Activated CD4-positive, alpha-beta T cell treated with anti-CD3 and anti-CD28 coated beads, Interleukin-2, amount 10 ng/mL, durations not matched to agents 7 days and 5 days (primary cell): Measurements from ENCODE around the gene KRT20. TPM values are rescaled to one million over a fixed set of nuclear protein-coding genes. Genes with fewer than 3 reads are reported as not detected.
A peak's percentile ranks its signal among the peaks of the same experiment; 100 is the strongest.

Experiments used
- CTCF ChIA-PET: fragments of 350-600 bp; sonication (Branson Sonifier 250); formaldehyde crosslinking; loops from one replicate; lab custom pipeline; 2021; ENCODE audit warnings: antibody characterized with exemption; lab: Charles Lee
- POLR2A ChIA-PET: fragments of 350-600 bp; sonication (Branson Sonifier 250); formaldehyde crosslinking; loops from one replicate; lab custom pipeline; 2021; ENCODE audit warnings: antibody characterized with exemption; lab: Charles Lee
- DNase-seq: peaks from one replicate; pipeline ENCODE4 v3.0.0-alpha.2; 2020
- H3K27ac Mint-ChIP-seq: one replicate; pipeline ENCODE4 v1.8.0; 2021; ENCODE audit warnings: mild to moderate bottlenecking, moderate library complexity, mixed read lengths
- H3K27me3 Mint-ChIP-seq: one replicate; pipeline ENCODE4 v1.8.0; 2021; ENCODE audit warnings: mixed read lengths
- H3K36me3 Mint-ChIP-seq: one replicate; pipeline ENCODE4 v1.8.0; 2021; ENCODE audit warnings: low read depth, mixed read lengths
- H3K4me1 Mint-ChIP-seq: one replicate; pipeline ENCODE4 v1.8.0; 2021; ENCODE audit warnings: mixed read lengths
- H3K4me3 Mint-ChIP-seq: one replicate; pipeline ENCODE4 v1.8.0; 2021; ENCODE audit warnings: mild to moderate bottlenecking, moderate library complexity, mixed read lengths
- H3K9me3 Mint-ChIP-seq: one replicate; pipeline ENCODE4 v1.8.0; 2021; ENCODE audit warnings: mixed read lengths
- total RNA-seq, 2 experiments: library from RNA; stranded (reverse); gene quantifications; one replicate each; pipeline ENCODE4 v1.2.3, GENCODE V29; 2021

KRT20 gene
- total RNA-seq, 2 experiments from 2014 or later = not detected

- Mint-ChIP-seq H3K4me1 (no peaks in the 10 kb centered on the region), H3K27me3 (peaks cover 23% of the 10 kb centered on the region), H3K4me3 (no peak overlapping the region), H3K36me3 (no peaks in the 10 kb centered on the region), H3K9me3 (no peaks in the 10 kb centered on the region), H3K27ac (no peak overlapping the region)
- CTCF ChIA-PET = no interaction called here
- DNase-seq = no peak
- POLR2A ChIA-PET = no interaction called here
Measured at GRCh38 chr17:40841246-40841645, 43.8 kb downstream of the KRT20 start.

GRCh38 chr17:40839194-40839593 is 45.8 kb downstream of the KRT20 start:
- Mint-ChIP-seq H3K9me3 (no peaks in the 10 kb centered on the region), H3K4me3 (no peak overlapping the region), H3K27me3 (peaks cover 6% of the 10 kb centered on the region), H3K36me3 (peaks cover 5% of the 10 kb centered on the region), H3K4me1 (no peaks in the 10 kb centered on the region), H3K27ac (no peak overlapping the region)
- CTCF ChIA-PET = interaction anchor here (1.4 kb wide), 1 partner anchor 12 kb away, joined by 3 read pairs; no protein-coding TSS in a partner anchor
- DNase-seq = no peak
- POLR2A ChIA-PET = no interaction called here

- Mint-ChIP-seq H3K36me3 (peaks cover 5% of the 10 kb centered on the region), H3K9me3 (no peaks in the 10 kb centered on the region), H3K27ac (no peak overlapping the region), H3K27me3 (no peaks in the 10 kb centered on the region), H3K4me1 (peaks cover 7% of the 10 kb centered on the region), H3K4me3 (no peak overlapping the region)
- POLR2A ChIA-PET = no interaction called here
- CTCF ChIA-PET = no interaction called here
- DNase-seq = no peak
Measured at GRCh38 chr17:40836020-40836419, 49.0 kb downstream of the KRT20 start.

GRCh38 chr17:40833882-40834281 is 51.2 kb downstream of the KRT20 start:
- Mint-ChIP-seq H3K4me1 (peaks cover 7% of the 10 kb centered on the region), H3K4me3 (no peak overlapping the region), H3K27ac (no peak overlapping the region), H3K9me3 (no peaks in the 10 kb centered on the region), H3K27me3 (no peaks in the 10 kb centered on the region), H3K36me3 (peaks cover 5% of the 10 kb centered on the region)
- POLR2A ChIA-PET = no interaction called here
- CTCF ChIA-PET = interaction anchor here (1.4 kb wide), 1 partner anchor 9 kb away, joined by 3 read pairs; no protein-coding TSS in a partner anchor
- DNase-seq = no peak

GRCh38 chr17:40832840-40833239 is 52.2 kb downstream of the KRT20 start:
- Mint-ChIP-seq H3K9me3 (no peaks in the 10 kb centered on the region), H3K4me1 (peaks cover 12% of the 10 kb centered on the region), H3K4me3 (no peak overlapping the region), H3K27ac (no peak overlapping the region), H3K36me3 (peaks cover 5% of the 10 kb centered on the region), H3K27me3 (no peaks in the 10 kb centered on the region)
- DNase-seq = no peak
- ChIA-PET CTCF (interaction anchor here (1.2 to 1.4 kb wide), 2 partner anchors 8 to 834 kb away, joined by 3 to 4 read pairs; no protein-coding TSS in a partner anchor), POLR2A (no interaction called here)

- DNase-seq = no peak
- Mint-ChIP-seq H3K9me3 (no peaks in the 10 kb centered on the region), H3K4me1 (peaks cover 24% of the 10 kb centered on the region), H3K27ac (no peak overlapping the region), H3K27me3 (no peaks in the 10 kb centered on the region), H3K36me3 (no peaks in the 10 kb centered on the region), H3K4me3 (no peak overlapping the region)
- ChIA-PET CTCF (no interaction called here), POLR2A (no interaction called here)
Measured at GRCh38 chr17:40830085-40830776, 54.8 kb downstream of the KRT20 start.

GRCh38 chr17:40828454-40829044 is 56.5 kb downstream of the KRT20 start:
- DNase-seq = no peak
- H3K27me3 Mint-ChIP-seq = no peaks in the 10 kb centered on the region
- H3K9me3 Mint-ChIP-seq = no peaks in the 10 kb centered on the region
- no peaks in the 10 kb centered on the region for H3K36me3 Mint-ChIP-seq
- peaks cover 30% of the 10 kb centered on the region for H3K4me1 Mint-ChIP-seq
- no peak overlapping the region for H3K4me3 Mint-ChIP-seq
- POLR2A ChIA-PET = no interaction called here
- peak overlapping the region; percentile 31 for H3K27ac Mint-ChIP-seq
- CTCF ChIA-PET = interaction anchor here (0.5 to 0.6 kb wide), 3 partner anchors 72 to 741 kb away, joined by 3 to 6 read pairs (median 3); no protein-coding TSS in a partner anchor

- Mint-ChIP-seq H3K27ac (no peak overlapping the region), H3K27me3 (no peaks in the 10 kb centered on the region), H3K36me3 (no peaks in the 10 kb centered on the region), H3K4me1 (peaks cover 27% of the 10 kb centered on the region), H3K4me3 (no peak overlapping the region), H3K9me3 (no peaks in the 10 kb centered on the region)
- ChIA-PET CTCF (interaction anchor here (0.5 to 1.2 kb wide), 4 partner anchors 9 to 742 kb away, joined by 3 to 6 read pairs (median 3); no protein-coding TSS in a partner anchor), POLR2A (no interaction called here)
- DNase-seq = peak; percentile 10
Measured at GRCh38 chr17:40827746-40828453, 57.1 kb downstream of the KRT20 start.

Other genes with a start within 250 kb of the KRT20 start
- gene SMARCE1, start 237.4 kb downstream of the KRT20 start, total RNA-seq = 100 to 1,000 TPM; 110 to 117 TPM
- not detected for gene KRT222, start 220.1 kb downstream of the KRT20 start, total RNA-seq
- not detected for gene KRT24, start 181.5 kb downstream of the KRT20 start, total RNA-seq
- gene KRT25, start 129.9 kb downstream of the KRT20 start, total RNA-seq = not detected
- not detected for gene KRT26, start 113.0 kb downstream of the KRT20 start, total RNA-seq
- not detected for gene KRT27, start 102.7 kb downstream of the KRT20 start, total RNA-seq
- gene KRT28, start 85.3 kb downstream of the KRT20 start, total RNA-seq = not detected
- gene KRT10, start 62.6 kb downstream of the KRT20 start, total RNA-seq = 10 to 100 TPM; 21.0 to 22.9 TPM
- not detected for gene KRT12, start 18.0 kb downstream of the KRT20 start, total RNA-seq
- not detected for gene KRT23, start 52.4 kb upstream of the KRT20 start, total RNA-seq
- gene KRT39, start 81.7 kb upstream of the KRT20 start, total RNA-seq = not detected
- gene KRT40, start 99.1 kb upstream of the KRT20 start, total RNA-seq = not detected
- gene KRTAP3-3, start 108.9 kb upstream of the KRT20 start, total RNA-seq = not detected
- gene KRTAP3-2, start 114.7 kb upstream of the KRT20 start, total RNA-seq = not detected
- not detected for gene KRTAP3-1, start 123.9 kb upstream of the KRT20 start, total RNA-seq
- not detected for gene KRTAP1-5, start 142.0 kb upstream of the KRT20 start, total RNA-seq
- not detected for gene KRTAP1-4, start 145.0 kb upstream of the KRT20 start, total RNA-seq
- not detected for gene KRTAP1-3, start 149.6 kb upstream of the KRT20 start, total RNA-seq
- not detected for gene KRTAP1-1, start 156.2 kb upstream of the KRT20 start, total RNA-seq
- not detected for gene KRTAP2-1, start 162.1 kb upstream of the KRT20 start, total RNA-seq
- gene KRTAP2-2, start 170.0 kb upstream of the KRT20 start, total RNA-seq = not detected
- gene KRTAP2-3, start 174.9 kb upstream of the KRT20 start, total RNA-seq = not detected
- not detected for gene KRTAP2-4, start 180.6 kb upstream of the KRT20 start, total RNA-seq
- gene KRTAP4-7, start 198.9 kb upstream of the KRT20 start, total RNA-seq = not detected
- not detected for gene KRTAP4-8, start 212.9 kb upstream of the KRT20 start, total RNA-seq
- not detected for gene KRTAP4-16, start 217.0 kb upstream of the KRT20 start, total RNA-seq
- gene KRTAP4-9, start 220.1 kb upstream of the KRT20 start, total RNA-seq = not detected
- not detected for gene KRTAP4-11, start 233.1 kb upstream of the KRT20 start, total RNA-seq
- not detected for gene KRTAP4-12, start 238.9 kb upstream of the KRT20 start, total RNA-seq